HepG2 (cell line): ENCODE data around the gene ZNF100. TPM values are rescaled to one million over a fixed set of nuclear protein-coding genes. Genes with fewer than 3 reads are reported as not detected.

Experiments
- ARNTL ChIP-seq: sonication (generic); formaldehyde crosslinking; IDR thresholded peaks from 2 replicates; pipeline ENCODE4 v1.4.0; 2020; ENCODE audit warnings: mild to moderate bottlenecking, missing genetic modification reagents
- ATF3 ChIP-seq: sonication (generic); formaldehyde crosslinking; IDR thresholded peaks from 2 replicates; pipeline ENCODE4 v1.4.0; 2020; ENCODE audit warnings: missing genetic modification reagents
- ELF3 ChIP-seq: IDR thresholded peaks from 2 replicates; pipeline ENCODE4 v1.6.1; 2016; ENCODE audit warnings: missing genetic modification reagents, missing compliant biosample characterization
- GTF2F1 ChIP-seq: fragments of 150-350 bp; IDR thresholded peaks from 2 replicates; pipeline ENCODE4 v1.6.1; 2014; ENCODE audit warnings: low read length
- HNF4A ChIP-seq: sonication (generic); formaldehyde crosslinking; IDR thresholded peaks from 2 replicates; pipeline ENCODE4 v1.4.0; 2020; ENCODE audit warnings: missing genetic modification reagents
- IRF1 ChIP-seq: sonication (generic); formaldehyde crosslinking; IDR thresholded peaks from 2 replicates; pipeline ENCODE4 v1.4.0; 2020; ENCODE audit warnings: low read depth, mild to moderate bottlenecking, missing genetic modification reagents
- POLR2G ChIP-seq: fragments of 200-400 bp; formaldehyde crosslinking; IDR thresholded peaks from 2 replicates; pipeline ENCODE4 v1.6.1; 2018; ENCODE audit warnings: mild to moderate bottlenecking, low read depth, low read length, moderate library complexity
- RNF2 ChIP-seq: fragments of 450-650 bp; conservative IDR thresholded peaks from 2 replicates; pipeline ENCODE4 v1.6.1; 2016; ENCODE audit warnings: low read depth
- ZBTB2 ChIP-seq: sonication (generic); formaldehyde crosslinking; IDR thresholded peaks from 2 replicates; pipeline ENCODE4 v1.8.0; 2022; ENCODE audit warnings: low read depth, missing genetic modification reagents
- ZC3H13 ChIP-seq: sonication (generic); formaldehyde crosslinking; IDR thresholded peaks from 2 replicates; pipeline ENCODE4 v1.8.1; 2023; ENCODE audit warnings: mild to moderate bottlenecking, missing genetic modification reagents, moderate library complexity
- ZKSCAN1 ChIP-seq: fragments of 150-350 bp; IDR thresholded peaks from 2 replicates; pipeline ENCODE4 v1.6.1; 2014; ENCODE audit warnings: low read length
- ZNF407 ChIP-seq: sonication (generic); formaldehyde crosslinking; IDR thresholded peaks from one replicate; pipeline ENCODE4 v1.5.1; 2020; ENCODE audit warnings: mild to moderate bottlenecking, missing genetic modification reagents; ENCODE audit errors: not compliant biosample characterization
- ZNF512 ChIP-seq: sonication (generic); formaldehyde crosslinking; IDR thresholded peaks from 2 replicates; pipeline ENCODE4 v1.4.0; 2020; ENCODE audit warnings: mild to moderate bottlenecking, missing genetic modification reagents
- ZNF546 ChIP-seq: sonication (generic); formaldehyde crosslinking; conservative IDR thresholded peaks from 2 replicates; pipeline ENCODE4 v1.8.1; 2023; ENCODE audit warnings: mild to moderate bottlenecking, missing genetic modification reagents
- ZNF7 ChIP-seq: IDR thresholded peaks from 2 replicates; pipeline ENCODE4 v1.6.1; 2016; ENCODE audit warnings: missing biosample characterization, missing genetic modification reagents
- ZNF841 ChIP-seq: sonication (generic); formaldehyde crosslinking; IDR thresholded peaks from 2 replicates; pipeline ENCODE4 v1.8.1; 2023; ENCODE audit warnings: missing genetic modification reagents, borderline replicate concordance
- ZNF850 ChIP-seq: sonication (generic); formaldehyde crosslinking; conservative IDR thresholded peaks from 2 replicates; pipeline ENCODE4 v1.9.0; 2021; ENCODE audit warnings: mild to moderate bottlenecking, missing genetic modification reagents
- ZSCAN25 ChIP-seq: sonication (generic); formaldehyde crosslinking; IDR thresholded peaks from 2 replicates; pipeline ENCODE4 v1.8.0; 2022; ENCODE audit warnings: mild to moderate bottlenecking, missing genetic modification reagents
- polyA plus RNA-seq, 8 experiments: library from polyadenylated mRNA; depleted of rRNA in 3 of 8; stranded (reverse) in 7 of 8; unstranded in 1 of 8; fragments of >200 nt; fragmentation: Illumina TruSeq in 4 of 8; extraction: Trizol in 4 of 8; gene quantifications; 2 replicates each; pipeline versions ENCODE4 v1.2.1 to v1.2.3, GENCODE V29; 2011 to 2016; ENCODE audit warnings: low read depth in 4 of 8, missing spikeins in 1 of 8, mixed read lengths in 1 of 8; ENCODE audit not compliant: insufficient read depth in 1 of 8
- total RNA-seq, 5 experiments: library from RNA; depleted of rRNA; stranded (reverse); fragments of >200 nt; fragmentation: Illumina TruSeq; extraction: Trizol; gene quantifications; 2 replicates each; pipeline ENCODE4 v1.2.3, GENCODE V29; 2016; ENCODE audit warnings: low read depth in 1 of 5

ZNF100 gene
- total and polyA plus RNA-seq, 2 of the 13 experiments (the other 11 are each of a cell fraction or from before 2014, with no cell fraction given) = 2.5 to 11.4 TPM

- TF ChIP-seq ARNTL (CRISPR knock-in tag) (no peak), HNF4A (CRISPR knock-in tag) (no peak), IRF1 (CRISPR knock-in tag) (no peak), ZKSCAN1 (no peak), RNF2 (0 out of 2 replicates have a peak, but pooled peaks have one; percentile 41), ZNF546 (CRISPR knock-in tag) (no peak), ZNF841 (CRISPR knock-in tag) (no peak), ZSCAN25 (CRISPR knock-in tag) (no peak), ZBTB2 (CRISPR knock-in tag) (no peak), ZNF407 (CRISPR knock-in tag) (no peak), POLR2G (peak; percentile 84), ZNF512 (CRISPR knock-in tag) (no peak), ATF3 (CRISPR knock-in tag) (no peak), ZC3H13 (CRISPR knock-in tag) (no peak), ZNF850 (0 out of 2 replicates have a peak, but pooled peaks have one; percentile 71), ZNF7 (CRISPR knock-in tag) (no peak), ELF3 (CRISPR knock-in tag) (no peak), GTF2F1 (no peak)
These were observed at the start of gene ZNF100 (continued) for GRCh38 chr19:21767065-21767800.
